HG02885 (cell line): Measurements from ENCODE around the gene MRPL20.
"Not testable (repeated sequence)": the region's sequence is repeated elsewhere in the genome, so short reads cannot be mapped to it uniquely, and the experiment has no call there.

Experiments used
- ATAC-seq: cut with Tn5 transposase; IDR thresholded peaks from one replicate; pipeline ENCODE4 v1.9.1; 2021; ENCODE audit warnings: mild to moderate bottlenecking; ENCODE audit not compliant: unreplicated experiment, poor library complexity

Gene MRPL20

GRCh38 chr1:1411626-1412025 is 4.5 kb upstream of the MRPL20 start:
- no peak for ATAC-seq

DNA sequence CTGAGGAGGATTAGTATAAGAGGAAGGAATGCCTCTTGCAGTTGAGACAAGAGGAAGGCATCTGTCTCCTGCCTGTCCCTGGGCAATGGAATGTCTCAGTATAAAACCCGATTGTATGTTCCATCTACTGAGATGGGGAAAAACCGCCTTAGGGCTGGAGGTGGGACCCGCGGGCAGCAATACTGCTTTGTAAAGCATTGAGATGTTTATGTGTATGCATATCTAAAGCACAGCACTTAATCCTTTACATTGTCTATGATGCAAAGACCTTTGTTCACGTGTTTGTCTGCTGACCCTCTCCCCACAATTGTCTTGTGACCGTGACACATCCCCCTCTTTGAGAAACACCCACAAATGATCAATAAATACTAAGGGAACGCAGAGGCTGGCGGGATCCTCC is 3.1 kb upstream of the MRPL20 start:
- not testable (repeated sequence) for ATAC-seq

- peak; percentile 28 for ATAC-seq
These were observed 684 bp upstream of the MRPL20 start for GRCh38 chr1:1407636-1408318.

DNA sequence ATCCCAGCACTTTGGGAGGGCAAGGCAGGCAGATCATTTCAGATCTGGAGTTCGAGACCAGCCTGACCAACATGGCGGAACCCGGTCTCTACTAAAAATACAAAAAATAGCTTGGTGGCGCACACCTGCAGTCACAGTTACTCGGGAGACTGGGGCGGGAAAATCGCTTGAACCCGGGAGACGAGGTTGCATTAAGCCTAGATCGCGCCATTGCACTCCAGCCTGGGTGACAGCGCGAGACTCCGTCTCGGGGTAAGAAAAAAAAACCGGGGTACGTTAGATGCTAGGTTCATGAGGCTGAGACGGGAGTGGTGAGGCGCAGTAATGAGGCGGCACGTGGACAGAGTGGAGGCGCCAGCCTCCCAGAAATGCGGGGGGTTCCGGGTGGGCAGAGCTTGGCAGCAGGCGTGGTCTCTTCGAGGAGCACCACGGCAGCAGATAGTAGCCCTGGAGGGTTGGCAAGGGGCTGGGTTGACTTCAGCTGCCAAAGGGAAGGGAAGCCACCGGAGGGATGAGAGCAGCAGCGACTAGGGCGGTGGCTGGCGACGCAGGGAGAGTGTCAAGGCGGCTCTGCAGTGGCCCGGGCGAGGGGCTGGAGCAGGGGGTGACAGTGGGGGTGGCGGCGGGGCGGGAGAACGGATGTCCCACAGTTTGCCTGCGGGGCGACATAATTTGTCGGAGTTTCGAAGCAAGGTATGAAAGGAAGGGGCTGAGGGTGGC is 832 bp downstream of the MRPL20 start:
- ATAC-seq: peak; percentile 8

- ATAC-seq: no peak
These were observed 3.4 kb downstream of the MRPL20 start for GRCh38 chr1:1403653-1404052.

GRCh38 chr1:1402901-1403392 is 4.1 kb downstream of the MRPL20 start:
- not testable (repeated sequence) for ATAC-seq

- ATAC-seq: no peak
These were observed 4.8 kb downstream of the MRPL20 start for GRCh38 chr1:1402072-1402900.

DNA sequence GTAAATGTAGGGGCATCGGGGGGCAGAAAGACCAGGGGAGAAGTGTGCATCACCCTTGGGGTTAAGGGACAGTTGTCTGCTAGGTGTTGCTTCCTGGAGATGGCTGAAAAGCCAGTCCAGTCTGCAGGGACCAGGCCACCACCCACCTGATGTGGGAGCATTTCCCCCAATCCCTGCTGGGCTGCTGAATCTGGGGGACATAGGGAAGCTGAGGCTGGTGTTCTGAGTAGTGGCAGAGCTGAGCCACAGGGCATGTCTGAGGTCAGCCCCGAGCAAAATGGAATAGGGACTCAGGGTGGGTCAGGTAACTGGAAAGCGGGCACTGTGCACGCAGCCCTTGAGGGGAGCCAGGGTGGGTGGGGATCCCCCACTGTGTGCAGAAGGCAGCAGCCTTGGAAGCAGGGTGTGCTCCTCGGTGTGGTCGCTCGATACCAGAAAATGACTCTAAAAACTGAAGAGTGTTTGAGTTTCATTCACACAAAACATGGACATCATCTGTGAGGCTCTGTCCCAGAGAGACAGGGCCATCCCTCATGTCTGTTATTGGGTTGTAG is 5.6 kb downstream of the MRPL20 start:
- ATAC-seq: no peak

DNA sequence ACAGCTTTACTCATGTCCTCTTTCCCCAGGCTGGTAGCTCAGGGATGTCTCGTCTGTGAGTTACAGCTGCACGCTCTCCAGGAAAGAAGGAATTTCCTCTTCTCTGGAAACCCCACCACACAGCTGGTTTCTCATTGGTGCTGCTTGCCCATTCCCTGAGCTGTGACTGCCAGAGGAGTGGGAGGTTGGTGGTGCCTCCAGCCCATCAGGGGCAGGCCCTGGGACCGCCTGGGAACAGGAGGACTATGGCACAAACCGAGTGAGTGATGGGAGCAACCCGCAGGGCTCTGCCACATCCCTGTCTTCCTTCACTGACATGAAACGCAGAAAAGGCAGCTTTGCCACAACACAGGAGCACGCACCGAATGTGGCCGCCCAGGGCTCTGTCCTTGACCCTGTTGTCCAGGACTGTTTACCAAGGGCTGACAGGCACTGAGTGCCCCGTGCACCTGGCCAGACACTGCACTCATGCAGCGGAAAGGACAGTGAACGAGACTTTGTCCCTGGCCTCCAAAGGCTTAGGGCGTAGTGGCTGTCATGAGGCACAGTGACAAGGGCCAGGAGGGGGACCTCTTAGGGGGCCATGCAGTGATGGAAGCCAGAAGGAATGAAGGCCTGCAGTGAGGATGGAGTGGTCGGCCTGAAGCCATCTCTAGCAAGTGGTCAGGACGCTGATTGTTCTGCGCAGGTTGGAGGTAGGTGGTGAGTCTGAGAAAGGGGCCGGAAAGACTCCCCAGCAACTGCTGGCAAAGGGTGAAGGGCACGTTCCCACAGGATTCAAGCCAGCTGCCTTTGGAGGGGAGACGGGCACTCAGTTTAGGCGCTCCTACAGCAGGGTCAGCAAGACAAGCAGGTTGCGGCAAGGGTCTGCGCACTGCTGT is 6.3 kb downstream of the MRPL20 start:
- no peak for ATAC-seq

DNA sequence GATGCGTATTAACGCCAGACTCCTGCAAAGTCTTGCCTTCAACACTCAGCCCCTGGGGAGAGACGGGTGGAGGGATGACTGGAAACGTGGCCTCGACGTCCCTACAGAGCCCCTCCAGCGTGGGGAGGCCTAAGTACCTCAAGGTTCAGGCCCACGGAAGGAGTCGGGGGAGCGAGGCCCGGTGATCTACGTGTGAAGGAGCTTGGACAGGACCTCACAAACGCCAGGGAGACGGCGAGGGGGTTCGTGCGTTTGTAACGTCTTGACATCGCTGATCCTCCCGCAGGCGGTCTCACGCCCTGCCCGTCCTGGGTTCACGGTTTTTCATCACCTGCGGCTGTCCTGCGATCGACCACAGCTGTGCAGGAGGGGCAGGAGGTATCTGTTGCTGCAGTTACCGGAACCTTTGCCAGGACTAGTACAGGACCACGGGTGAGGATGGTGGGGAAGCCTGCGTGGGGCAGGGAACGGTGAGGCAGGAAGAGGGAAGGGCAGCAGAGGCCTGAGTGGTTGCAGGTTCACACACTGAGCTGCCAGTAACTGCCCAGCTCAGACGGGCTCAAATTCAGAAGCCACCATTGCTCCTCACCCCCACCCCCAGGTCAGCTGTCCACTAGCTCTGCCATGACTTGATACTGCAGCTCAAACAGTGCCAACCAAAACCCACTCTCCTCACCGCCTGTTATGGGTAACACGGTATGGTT is 7.1 kb downstream of the MRPL20 start:
- no peak for ATAC-seq

DNA sequence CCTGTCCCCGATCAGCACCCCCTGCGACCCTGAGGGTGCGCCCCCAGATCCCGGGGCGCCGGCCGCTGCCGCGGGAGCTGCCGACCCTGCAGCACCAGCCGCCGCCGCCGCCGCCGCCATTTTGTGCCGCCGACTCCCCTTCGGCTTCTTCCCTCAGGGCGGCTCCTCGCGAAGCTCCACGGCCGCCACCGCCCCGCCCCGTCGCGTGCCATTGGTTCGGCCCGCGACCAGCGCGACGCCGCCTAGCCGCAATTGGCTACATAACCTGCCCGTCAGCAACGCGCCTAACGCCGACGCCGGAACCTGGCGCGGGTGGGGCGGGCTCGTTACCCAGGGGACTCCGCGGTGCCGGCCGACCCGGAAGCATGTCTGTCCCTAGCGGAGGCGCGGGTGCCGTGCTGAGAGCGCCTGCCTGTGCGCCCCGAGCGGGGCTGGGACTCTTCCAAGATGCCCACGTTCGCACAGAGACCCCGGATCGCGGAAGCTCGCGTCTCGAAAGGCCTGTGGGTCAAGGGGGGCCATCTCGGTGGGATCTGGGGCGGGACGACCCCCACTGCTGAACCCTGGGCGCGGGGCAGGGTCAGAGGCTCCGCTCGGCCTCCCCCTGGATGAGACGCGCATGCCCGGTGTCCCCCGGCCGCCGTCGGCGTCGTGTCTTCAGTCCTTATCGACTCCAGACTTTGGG is 7.8 kb downstream of the MRPL20 start, which contains the start of gene CCNL2:
TSS of gene CCNL2 (minus strand) at position 149 of the 685 bp plus-strand sequence. CDS start at position 120, 29 bp downstream.
- peak; percentile 94 for ATAC-seq

- peak; percentile 20 for ATAC-seq
These were observed 8.4 kb downstream of the MRPL20 start for GRCh38 chr1:1398677-1399186.

DNA sequence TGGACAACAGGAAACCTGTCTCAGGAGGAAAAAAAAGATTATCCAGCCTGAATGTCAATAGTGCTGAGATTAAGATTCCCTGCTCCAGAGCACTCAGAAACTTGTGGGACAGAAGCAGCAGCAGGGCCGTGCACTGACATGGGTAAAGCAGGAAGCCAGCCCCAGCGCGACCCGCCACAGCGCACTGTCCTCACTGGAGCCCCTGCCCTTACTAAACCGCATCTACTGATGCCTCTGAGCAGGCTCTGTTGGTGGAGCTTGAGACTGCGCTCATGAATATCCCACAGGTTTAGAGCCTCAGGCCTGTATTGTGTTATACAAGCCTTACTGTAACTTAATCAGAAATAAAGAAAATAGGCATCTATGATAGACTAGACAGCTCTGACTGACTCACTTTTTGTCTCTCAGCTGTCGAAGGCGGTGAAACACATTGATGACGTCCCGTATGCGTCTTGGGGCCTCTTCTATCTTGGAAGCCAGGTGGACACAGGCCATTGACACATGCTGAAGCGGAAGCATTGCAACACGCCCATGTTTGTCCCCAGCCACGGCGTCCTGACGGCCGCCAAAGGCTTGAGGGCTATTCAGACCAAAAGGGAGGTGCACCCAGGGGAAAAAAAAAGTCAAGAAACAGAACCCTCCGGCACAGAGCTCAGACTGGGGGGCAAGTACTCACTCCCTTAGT is 9.1 kb downstream of the MRPL20 start:
- ATAC-seq: no peak

GRCh38 chr1:1395166-1395565 is 11.9 kb downstream of the MRPL20 start:
- no peak for ATAC-seq

DNA sequence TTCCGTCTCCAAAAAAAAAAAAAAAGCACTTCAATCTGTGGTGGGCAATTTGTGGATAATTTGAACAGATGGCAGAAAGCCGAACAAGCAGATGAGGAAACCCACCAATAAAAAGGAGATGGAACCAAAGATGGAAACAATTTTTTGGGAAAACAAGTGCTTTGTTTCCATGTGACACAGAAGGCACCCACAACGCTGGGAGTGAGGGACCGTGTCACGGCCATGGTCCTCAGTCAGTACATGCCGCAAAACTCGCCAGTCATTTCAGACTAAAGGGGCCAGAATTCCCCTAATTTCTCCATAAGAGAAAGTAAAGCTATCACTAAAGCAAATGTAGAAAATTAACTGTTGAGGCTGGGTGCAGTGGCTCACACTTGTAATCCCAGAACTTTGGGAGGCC is 13.0 kb downstream of the MRPL20 start:
- ATAC-seq: no peak

DNA sequence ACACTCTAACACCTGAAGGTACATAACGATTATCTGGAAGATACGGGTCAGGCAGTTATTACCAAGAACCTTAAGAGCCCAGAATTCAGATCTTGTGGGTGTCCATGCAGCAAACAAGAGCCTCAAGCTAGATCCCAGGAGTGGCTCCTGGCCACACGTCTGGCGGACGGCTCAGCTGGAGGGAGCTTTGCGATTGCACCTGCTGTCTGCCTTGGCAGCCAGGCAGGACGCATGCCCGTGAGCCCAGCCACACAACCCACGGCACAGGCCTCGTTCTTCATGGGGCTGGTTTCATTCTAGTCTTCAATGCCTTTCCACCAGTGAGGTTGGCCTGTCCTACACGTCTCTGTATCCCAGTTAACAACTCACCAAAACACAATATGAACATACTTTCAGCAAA is 13.7 kb downstream of the MRPL20 start:
- no peak for ATAC-seq

GRCh38 chr1:1393014-1393413 is 14.1 kb downstream of the MRPL20 start:
- ATAC-seq: no peak

DNA sequence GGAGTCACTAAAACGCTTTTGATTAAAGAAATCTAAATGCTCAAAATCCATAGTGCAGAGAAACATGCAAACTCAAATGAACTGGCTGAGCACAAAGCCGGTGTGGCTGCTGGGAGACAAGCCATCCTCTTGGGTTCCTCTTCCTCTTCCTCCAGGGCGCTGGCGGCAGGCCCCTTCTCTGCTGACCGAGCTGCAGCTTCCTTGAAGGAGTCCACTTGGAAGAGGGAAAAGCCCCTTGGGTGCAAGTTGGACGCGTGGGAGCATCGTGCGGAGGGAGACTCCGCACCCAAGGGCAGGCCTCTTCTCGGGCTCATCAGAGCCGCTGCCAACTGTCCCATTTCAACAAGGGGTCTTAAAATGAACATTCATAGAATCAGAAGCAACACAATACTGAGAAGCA is 15.9 kb downstream of the MRPL20 start:
- ATAC-seq: no peak
